ENCODE data around the gene BTNL3.
"Not testable (repeated sequence)": the region's sequence is repeated elsewhere in the genome, so short reads cannot be mapped to it uniquely, and the experiment has no call there.

Gene BTNL3

GRCh38 chr5:181024245-181025064 lies 35.8 kb downstream of the BTNL3 start:
- DNase-seq = no peak

- DNase-seq = no peak
These were observed 38.9 kb downstream of the BTNL3 start for GRCh38 chr5:181027452-181028031.

GRCh38 chr5:181028032-181028819 lies 39.6 kb downstream of the BTNL3 start:
- DNase-seq = no peak

GRCh38 chr5:181031716-181032115 lies 43.1 kb downstream of the BTNL3 start:
- DNase-seq = no peak

GRCh38 chr5:181035991-181036815 lies 47.6 kb downstream of the BTNL3 start:
- DNase-seq = no peak

GRCh38 chr5:181036816-181037364 lies 48.2 kb downstream of the BTNL3 start:
- DNase-seq = no peak

- DNase-seq = no peak
These were observed 48.8 kb downstream of the BTNL3 start for GRCh38 chr5:181037365-181037861.

- DNase-seq = no peak
These were observed 50.8 kb downstream of the BTNL3 start for GRCh38 chr5:181039471-181039870.

- no peak for DNase-seq
These were observed 51.4 kb downstream of the BTNL3 start, which contains the start of gene BTNL9 for GRCh38 chr5:181039931-181040630. TSS of gene BTNL9 (plus strand) at chr5:181040266. CDS start at chr5:181045490, 5,224 bp downstream.

- no peak for DNase-seq
These were observed 51.9 kb downstream of the BTNL3 start for GRCh38 chr5:181040631-181040945.

- no peak for DNase-seq
These were observed 52.4 kb downstream of the BTNL3 start for GRCh38 chr5:181041043-181041442.

GRCh38 chr5:181042036-181042713 lies 53.5 kb downstream of the BTNL3 start:
- no peak for DNase-seq

- no peak for DNase-seq
These were observed 54.1 kb downstream of the BTNL3 start for GRCh38 chr5:181042722-181043121.

GRCh38 chr5:181043285-181044092 lies 54.8 kb downstream of the BTNL3 start:
- DNase-seq = no peak

GRCh38 chr5:181044093-181044599 lies 55.5 kb downstream of the BTNL3 start:
- no peak for DNase-seq

GRCh38 chr5:181044662-181045305 lies 56.1 kb downstream of the BTNL3 start:
- no peak for DNase-seq

- no peak for DNase-seq
These were observed 56.7 kb downstream of the BTNL3 start for GRCh38 chr5:181045316-181045715.

- not testable (repeated sequence) for DNase-seq
These were observed 57.2 kb downstream of the BTNL3 start for GRCh38 chr5:181045857-181046256.

GRCh38 chr5:181047288-181047687 lies 58.6 kb downstream of the BTNL3 start:
- DNase-seq = no peak

All from T-helper 1 cell (primary cell).